IPS DF 6.9 (cell line): ENCODE results near the gene GPR149.

ENCODE experiments used
- DNase-seq: peaks from one replicate; pipeline ENCODE4 v3.0.0-alpha.2; 2013; ENCODE audit warnings: low read depth, low spot score
- H3K27ac ChIP-seq: one replicate; pipeline ENCODE4 v1.5.1; 2013; ENCODE audit warnings: low read length, control low read depth
- H3K27me3 ChIP-seq: 2 replicates; pipeline ENCODE4 v1.6.1; 2013; ENCODE audit warnings: mild to moderate bottlenecking, low read length; ENCODE audit not compliant: control insufficient read depth, insufficient read depth
- H3K36me3 ChIP-seq: 2 replicates; pipeline ENCODE4 v1.6.1; 2013; ENCODE audit warnings: low read length; ENCODE audit not compliant: control insufficient read depth, insufficient read depth
- H3K4me1 ChIP-seq: 2 replicates; pipeline ENCODE4 v1.6.1; 2013; ENCODE audit warnings: low read length; ENCODE audit not compliant: control insufficient read depth, insufficient read depth
- H3K4me3 ChIP-seq: 2 replicates; pipeline ENCODE4 v1.5.1; 2013; ENCODE audit warnings: mild to moderate bottlenecking, low read length
- H3K9me3 ChIP-seq: 2 replicates; pipeline ENCODE4 v1.6.1; 2013; ENCODE audit warnings: low read length, inconsistent platforms; ENCODE audit not compliant: control insufficient read depth, insufficient read depth
- WGBS: extraction: QIAGEN DNeasy Blood & Tissue Kit; methylation state at CpG from one replicate; pipeline ENCODE4 v1.1.7; 2013; ENCODE audit warnings: mixed read lengths, missing lambda C conversion rate; ENCODE audit not compliant: insufficient read length, insufficient coverage; 5-methylcytosine and 5-hydroxymethylcytosine counted together

The GPR149 gene

DNA sequence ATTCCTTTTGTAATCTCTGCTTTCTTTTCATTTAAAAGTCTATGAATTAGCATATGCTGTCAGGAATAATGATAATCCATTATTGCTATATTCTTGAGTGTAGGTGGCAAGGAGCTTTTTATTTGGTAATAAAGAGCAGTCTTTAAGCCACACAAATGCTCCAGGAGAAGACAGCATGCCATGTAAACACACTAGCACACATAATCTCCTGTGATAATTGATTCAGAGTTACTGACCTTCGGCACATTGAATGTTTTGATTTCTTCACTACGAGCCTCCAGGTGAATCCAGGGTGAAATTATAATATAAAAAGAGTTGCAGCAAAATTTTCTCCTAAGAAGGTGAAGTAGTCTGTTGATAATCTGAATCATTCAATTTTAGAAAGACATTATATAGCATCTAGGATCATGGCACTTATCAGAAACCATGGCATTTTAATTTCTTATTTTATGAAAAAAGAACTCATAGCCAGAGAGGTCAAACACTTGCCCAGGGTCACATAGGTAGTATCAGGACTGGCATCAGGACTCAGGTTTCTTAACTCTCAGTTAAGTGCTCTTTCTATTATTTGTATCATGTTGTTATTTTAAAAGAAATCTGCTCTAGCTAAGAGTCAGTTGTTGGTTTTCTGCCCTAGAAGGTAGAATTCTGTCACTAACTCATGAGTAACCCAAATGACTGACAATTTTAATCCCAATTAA, 84.4 kb downstream of the GPR149 start:
- no peak for DNase-seq
- Histone ChIP-seq H3K27me3 (no peaks in the 10 kb centered on the region), H3K4me1 (no peaks in the 10 kb centered on the region), H3K9me3 (no peaks in the 10 kb centered on the region), H3K27ac (no peak overlapping the region), H3K36me3 (no peaks in the 10 kb centered on the region), H3K4me3 (no peak overlapping the region)
- WGBS, result no CpG with 5 or more reads among the region's 2 CpGs

DNA sequence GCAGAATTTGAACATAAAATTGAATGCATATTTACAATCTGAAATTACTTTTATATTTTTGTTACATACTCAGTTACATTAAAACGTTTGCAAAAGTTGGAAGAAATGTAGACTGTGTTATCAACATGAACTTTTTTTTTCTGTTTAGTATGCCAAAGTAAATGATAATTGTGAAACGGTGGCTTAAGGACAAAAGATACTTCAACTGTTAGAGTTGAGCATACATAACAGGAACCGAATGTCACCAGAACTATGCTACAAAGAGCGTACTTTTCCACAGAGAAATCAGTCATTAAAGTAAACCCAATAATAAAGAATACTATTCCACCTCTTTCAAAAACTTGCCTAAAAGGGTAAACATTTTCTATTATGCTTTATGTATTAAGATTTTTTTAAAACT, 91.4 kb downstream of the GPR149 start:
- Histone ChIP-seq H3K36me3 (no peaks in the 10 kb centered on the region), H3K9me3 (no peaks in the 10 kb centered on the region), H3K27me3 (no peaks in the 10 kb centered on the region), H3K27ac (no peak overlapping the region), H3K4me3 (no peak overlapping the region), H3K4me1 (no peaks in the 10 kb centered on the region)
- DNase-seq, result no peak
- no CpG with 5 or more reads among the region's 4 CpGs for WGBS

DNA sequence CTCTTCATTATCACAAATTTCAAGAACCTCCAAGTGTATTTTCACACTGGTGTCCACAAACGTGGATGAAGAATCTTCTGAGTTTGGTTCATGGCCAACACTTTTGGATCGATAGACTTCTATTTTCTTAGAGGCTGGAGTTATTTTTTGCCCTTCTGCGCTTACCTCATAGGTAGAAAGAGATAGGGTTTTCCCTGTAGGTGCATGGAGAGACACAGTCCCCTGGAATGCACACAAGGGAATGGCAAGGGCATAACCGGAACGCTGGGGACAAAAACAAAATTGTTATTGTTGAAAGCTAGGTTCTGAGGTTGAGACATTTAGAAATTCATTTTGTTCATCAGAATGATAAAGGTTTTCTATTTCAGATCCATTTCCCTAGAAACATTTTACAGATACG, 92.0 kb downstream of the GPR149 start:
- no peak overlapping the region for H3K27ac ChIP-seq
- no peak overlapping the region for H3K4me3 ChIP-seq
- H3K9me3 ChIP-seq, result no peaks in the 10 kb centered on the region
- no peaks in the 10 kb centered on the region for H3K4me1 ChIP-seq
- DNase-seq, result no peak
- no CpG with 5 or more reads among the region's 6 CpGs for WGBS
- no peaks in the 10 kb centered on the region for H3K36me3 ChIP-seq
- H3K27me3 ChIP-seq, result no peaks in the 10 kb centered on the region

DNA sequence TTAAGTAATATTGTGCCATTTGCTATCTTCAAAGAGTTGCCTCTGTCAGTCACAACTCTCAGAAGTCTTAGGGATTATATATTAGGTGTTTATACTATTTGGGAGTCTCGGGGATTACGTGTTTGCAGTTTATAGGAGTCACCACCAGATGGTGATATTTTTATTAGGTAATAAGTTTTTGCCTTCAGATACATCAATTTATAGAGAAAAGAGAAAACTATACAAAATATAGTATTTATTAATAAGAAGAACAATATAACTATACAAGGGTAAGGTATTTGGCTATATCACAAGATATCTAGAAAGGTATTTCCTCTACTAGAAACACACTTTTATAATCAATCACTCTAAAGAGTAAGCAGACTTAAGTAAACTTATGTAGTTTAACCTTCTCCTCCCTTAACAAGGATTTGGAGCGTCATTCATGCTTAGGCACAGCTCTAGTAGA, 95.0 kb downstream of the GPR149 start:
- Histone ChIP-seq H3K9me3 (no peaks in the 10 kb centered on the region), H3K36me3 (no peaks in the 10 kb centered on the region), H3K27me3 (no peaks in the 10 kb centered on the region), H3K4me3 (no peak overlapping the region), H3K27ac (no peak overlapping the region), H3K4me1 (no peaks in the 10 kb centered on the region)
- no CpG with 5 or more reads among the region's 3 CpGs for WGBS
- no peak for DNase-seq

DNA sequence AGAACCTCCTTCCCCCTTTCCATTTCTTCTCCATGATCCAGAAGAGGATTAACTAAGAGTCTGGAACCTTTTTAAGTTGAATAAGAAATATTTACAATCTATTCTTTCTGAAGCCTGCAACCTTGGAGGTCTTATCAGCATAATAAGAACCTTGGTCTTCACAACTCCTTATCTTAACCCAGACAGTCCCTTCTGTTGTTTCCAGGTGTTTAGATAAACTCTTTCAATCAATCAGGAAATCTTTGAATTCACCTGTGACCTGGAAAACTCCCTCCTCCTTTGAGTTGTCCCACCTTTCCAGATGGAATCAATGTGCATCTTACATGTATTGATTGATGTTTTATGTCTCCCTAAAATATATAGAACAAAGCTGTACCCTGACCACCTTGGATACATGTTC, 102.1 kb downstream of the GPR149 start:
- H3K27me3 ChIP-seq, result no peaks in the 10 kb centered on the region
- H3K4me1 ChIP-seq, result no peaks in the 10 kb centered on the region
- no peaks in the 10 kb centered on the region for H3K36me3 ChIP-seq
- DNase-seq, result no peak
- H3K9me3 ChIP-seq, result no peaks in the 10 kb centered on the region
- no peak overlapping the region for H3K27ac ChIP-seq
- H3K4me3 ChIP-seq, result no peak overlapping the region

DNA sequence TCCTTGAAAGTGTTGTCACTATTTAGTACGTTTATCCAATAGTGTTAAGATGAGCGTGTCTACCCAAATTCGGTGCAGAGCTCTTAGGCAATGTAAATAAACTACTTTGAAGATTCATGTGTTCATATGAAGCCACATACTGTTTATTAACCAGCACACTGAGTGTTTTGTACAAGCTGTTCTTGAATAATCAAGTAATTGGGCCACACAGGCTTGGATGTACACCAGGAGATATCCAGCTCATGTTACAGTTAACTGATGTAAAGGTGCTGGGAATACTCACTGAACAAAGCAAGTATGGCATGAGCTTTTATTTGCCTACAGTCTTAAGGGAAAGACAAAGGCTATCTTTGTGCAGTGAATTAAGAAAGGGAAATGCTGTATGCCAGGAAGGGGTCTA, 105.1 kb downstream of the GPR149 start:
- no peak for DNase-seq

DNA sequence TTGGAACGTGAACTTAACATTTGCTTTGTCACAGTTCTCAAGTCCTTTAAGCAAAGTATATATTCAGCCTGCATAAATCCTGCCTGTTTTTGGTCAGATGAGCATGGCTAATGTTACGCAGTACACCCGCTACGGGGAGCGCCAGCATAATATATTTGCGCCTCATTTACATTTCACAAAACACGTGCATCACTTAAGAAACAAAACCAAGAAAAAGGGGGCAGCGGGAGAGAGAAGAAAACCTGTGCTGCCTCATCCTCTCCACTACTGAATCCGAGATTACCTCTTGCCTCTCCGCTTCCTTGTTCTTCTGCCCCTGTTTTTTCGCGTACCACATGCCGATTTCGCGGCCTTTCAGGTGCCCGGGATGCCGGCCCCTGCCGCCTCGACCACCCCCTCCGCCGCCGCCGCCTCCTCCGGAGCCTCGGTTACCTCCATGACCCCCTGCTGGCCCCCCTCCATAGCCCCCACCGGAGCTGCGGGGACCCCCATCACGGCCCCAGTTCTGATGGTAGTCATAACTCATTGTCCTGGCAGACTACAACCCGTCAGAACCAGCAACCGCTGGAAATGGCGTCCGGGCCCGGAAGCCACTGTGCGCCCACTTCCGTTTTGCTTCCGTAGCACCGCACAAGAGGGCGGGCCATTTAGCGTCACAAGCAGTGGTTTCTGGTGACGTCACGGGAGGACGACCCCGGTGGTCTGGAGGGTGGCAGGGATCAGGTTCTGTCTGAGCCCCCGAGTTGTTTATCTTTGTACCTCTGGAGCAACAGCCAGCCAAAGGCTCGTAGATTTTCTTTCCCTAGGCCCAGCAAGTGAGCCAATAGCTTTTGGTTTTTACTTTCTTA, 105.9 kb downstream of the GPR149 start, which contains the start of gene DHX36:
Gene DHX36 (minus strand): TSS at position 597 of the 848 bp plus-strand sequence. CDS start 71 bp downstream, at position 526.
- H3K9me3 ChIP-seq, result no peaks in the 10 kb centered on the region
- H3K4me3 ChIP-seq, result peak within 1 kb of the TSS; percentile 86
- no CpG with 5 or more reads among the region's 45 CpGs for WGBS
- peak; percentile 87 for DNase-seq
- no peaks in the 10 kb centered on the region for H3K36me3 ChIP-seq
- no peaks in the 10 kb centered on the region for H3K27me3 ChIP-seq
- H3K27ac ChIP-seq, result no peak within 1 kb of the TSS
- H3K4me1 ChIP-seq, result no peaks in the 10 kb centered on the region; the same call in 1 of the 2 replicates

More for the DNA sequence above, 105.1 kb downstream of the GPR149 start:
- Histone ChIP-seq H3K9me3 (no peaks in the 10 kb centered on the region), H3K4me1 (no peaks in the 10 kb centered on the region; the same call in 1 of the 2 replicates), H3K27me3 (no peaks in the 10 kb centered on the region), H3K36me3 (no peaks in the 10 kb centered on the region), H3K4me3 (no peak overlapping the region), H3K27ac (no peak overlapping the region)
- no CpG with 5 or more reads among the region's 3 CpGs for WGBS

DNA sequence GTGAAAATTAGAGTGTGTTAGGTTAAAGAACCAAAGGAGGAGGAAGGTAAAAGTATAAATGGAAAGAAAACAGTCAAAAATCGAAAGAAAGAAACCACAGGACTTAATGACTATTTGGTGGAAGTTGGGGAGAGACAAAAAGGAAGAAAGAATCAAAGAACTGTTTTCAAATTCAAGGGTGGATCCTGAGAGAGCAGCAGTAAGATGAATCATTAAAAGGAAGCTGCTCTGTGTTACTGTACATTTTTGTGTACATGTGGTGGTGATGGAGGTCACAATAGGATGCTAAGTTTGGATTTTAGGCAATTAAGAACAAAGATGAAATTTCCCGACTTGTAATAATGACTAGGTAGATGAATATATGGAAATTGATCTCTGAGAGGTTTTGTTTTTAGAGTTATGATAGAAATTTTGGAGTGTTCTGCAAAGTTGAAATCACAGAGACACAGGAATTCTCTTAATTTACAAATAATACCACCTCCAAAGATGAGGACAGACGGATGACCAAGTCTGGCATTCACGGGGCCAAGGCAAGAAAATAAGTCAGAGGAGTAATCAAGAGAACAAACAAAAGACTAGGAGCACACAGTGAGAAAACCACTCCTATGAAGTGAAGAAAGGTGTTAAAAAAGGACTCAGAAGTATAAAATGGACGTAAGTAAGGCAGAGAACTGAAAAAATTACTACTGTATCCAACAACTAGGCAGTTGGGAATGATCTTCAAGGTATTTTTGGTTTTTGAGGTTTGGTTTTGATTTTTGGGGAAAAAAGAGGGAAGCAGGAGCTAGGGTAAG, 112.8 kb downstream of the GPR149 start:
- Histone ChIP-seq H3K4me1 (no peaks in the 10 kb centered on the region), H3K36me3 (peaks cover 2% of the 10 kb centered on the region; the same call in 1 of the 2 replicates), H3K27ac (no peak overlapping the region), H3K4me3 (no peak overlapping the region), H3K9me3 (no peaks in the 10 kb centered on the region), H3K27me3 (no peaks in the 10 kb centered on the region)
- no CpG with 5 or more reads among the region's 5 CpGs for WGBS
- DNase-seq, result no peak

DNA sequence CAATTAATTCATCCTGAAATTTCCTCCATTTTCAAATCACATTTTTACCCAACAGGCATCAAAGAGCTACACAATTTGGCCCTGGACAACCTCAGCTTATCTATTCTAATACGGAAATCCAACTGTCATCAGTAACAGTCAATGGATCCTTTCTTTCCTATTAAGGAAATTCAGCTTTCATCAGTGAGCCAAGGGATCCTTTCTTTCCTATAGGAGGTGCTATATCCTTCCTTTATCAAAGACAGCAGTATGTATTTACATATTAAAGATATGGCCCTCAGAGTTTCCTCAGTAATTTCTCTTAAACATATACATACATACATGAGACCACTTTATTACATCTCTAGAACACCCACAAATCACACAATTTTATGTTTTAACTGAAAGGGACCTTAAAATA, 115.8 kb downstream of the GPR149 start:
- no peak for DNase-seq
- H3K27me3 ChIP-seq, result no peaks in the 10 kb centered on the region
- no peaks in the 10 kb centered on the region for H3K9me3 ChIP-seq
- WGBS, result no CpG with 5 or more reads among the region's 1 CpG
- peaks cover 2% of the 10 kb centered on the region; the same call in 1 of the 2 replicates for H3K36me3 ChIP-seq
- H3K4me1 ChIP-seq, result no peaks in the 10 kb centered on the region
- H3K4me3 ChIP-seq, result no peak overlapping the region
- H3K27ac ChIP-seq, result no peak overlapping the region

DNA sequence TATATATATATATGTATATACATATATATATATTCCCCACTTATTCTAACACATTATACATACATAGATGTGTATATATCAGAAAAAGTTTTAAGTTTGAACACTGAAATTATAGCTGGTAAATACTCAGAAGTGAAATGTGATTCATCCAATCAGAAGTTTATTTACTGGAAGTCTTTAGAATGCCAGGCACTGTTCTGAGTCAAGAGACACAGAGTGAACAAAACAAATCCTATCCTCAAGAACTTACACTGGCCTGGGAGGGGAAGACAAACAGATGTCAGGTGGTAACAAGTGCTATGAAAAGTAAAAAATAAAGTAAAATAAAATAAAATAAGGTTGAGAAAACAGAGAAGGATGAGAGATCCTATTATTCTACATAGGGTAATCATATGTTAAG, 119.2 kb downstream of the GPR149 start:
- Histone ChIP-seq H3K4me1 (no peaks in the 10 kb centered on the region), H3K27me3 (no peaks in the 10 kb centered on the region), H3K27ac (no peak overlapping the region), H3K4me3 (no peak overlapping the region), H3K36me3 (peaks cover 2% of the 10 kb centered on the region; the same call in 1 of the 2 replicates), H3K9me3 (no peaks in the 10 kb centered on the region)
- no peak for DNase-seq
